Measurements from ENCODE around the gene MAP2K3.
"Not testable (repeated sequence)": the region's sequence is repeated elsewhere in the genome, so short reads cannot be mapped to it uniquely, and the experiment has no call there.

MAP2K3 gene

DNA sequence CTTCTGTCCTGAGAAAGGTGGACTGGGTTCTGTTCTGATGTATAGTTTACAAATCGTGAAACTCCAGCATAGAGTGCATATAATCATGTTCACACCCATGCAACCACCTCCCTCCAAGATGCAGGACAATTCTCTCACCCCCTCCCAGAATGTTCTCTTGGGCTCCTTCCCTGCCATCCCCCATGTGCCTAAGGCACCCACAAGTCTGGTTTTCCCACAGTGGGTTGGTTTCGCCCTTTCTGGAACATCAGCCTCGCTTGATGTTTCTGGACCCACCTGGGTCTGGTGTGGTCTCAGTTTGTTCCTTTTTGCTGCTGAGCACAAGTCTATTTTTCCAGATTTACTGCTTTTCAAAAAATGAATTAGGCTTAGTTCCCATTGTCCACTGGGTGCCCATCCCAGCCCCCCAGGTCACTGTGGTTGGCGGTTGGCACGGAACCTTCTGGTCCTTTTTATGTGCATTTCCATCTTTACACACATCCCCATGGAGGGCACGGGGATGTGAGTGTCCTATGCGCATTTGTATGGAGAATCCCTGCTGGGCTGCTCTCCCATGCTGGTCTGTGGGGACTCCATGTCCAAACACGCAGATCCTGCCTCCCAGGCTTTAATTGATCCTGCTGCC is 19.0 kb downstream of the MAP2K3 start:
- in situ Hi-C loops (cut with HindIII; ENCODE audit: low pct_ligation_motif_present, low pct_unique_long_range_greater_than_20kb, low sequenced_read_pairs) = no loop called here
- DNase-seq = no peak

DNA sequence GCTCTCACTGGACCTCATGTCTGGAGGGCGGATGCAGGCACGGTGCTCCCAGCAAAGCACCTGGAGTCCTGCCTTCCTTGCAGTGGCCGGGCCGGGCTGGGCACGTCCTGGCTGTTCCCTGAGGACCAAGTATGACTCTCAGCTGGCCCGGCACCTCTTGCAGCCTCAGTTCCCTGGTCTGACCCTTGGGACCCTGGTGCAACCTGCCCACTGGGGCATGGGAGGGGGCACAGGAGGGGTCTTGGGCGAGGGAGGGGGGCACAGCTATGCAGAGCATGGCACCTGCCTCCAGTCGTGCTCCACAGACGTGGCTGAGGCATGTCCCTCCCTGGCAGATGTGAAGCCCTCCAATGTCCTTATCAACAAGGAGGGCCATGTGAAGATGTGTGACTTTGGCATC is 19.6 kb downstream of the MAP2K3 start:
- in situ Hi-C loops (cut with HindIII; ENCODE audit: low pct_ligation_motif_present, low pct_unique_long_range_greater_than_20kb, low sequenced_read_pairs) = no loop called here
- DNase-seq = no peak

DNA sequence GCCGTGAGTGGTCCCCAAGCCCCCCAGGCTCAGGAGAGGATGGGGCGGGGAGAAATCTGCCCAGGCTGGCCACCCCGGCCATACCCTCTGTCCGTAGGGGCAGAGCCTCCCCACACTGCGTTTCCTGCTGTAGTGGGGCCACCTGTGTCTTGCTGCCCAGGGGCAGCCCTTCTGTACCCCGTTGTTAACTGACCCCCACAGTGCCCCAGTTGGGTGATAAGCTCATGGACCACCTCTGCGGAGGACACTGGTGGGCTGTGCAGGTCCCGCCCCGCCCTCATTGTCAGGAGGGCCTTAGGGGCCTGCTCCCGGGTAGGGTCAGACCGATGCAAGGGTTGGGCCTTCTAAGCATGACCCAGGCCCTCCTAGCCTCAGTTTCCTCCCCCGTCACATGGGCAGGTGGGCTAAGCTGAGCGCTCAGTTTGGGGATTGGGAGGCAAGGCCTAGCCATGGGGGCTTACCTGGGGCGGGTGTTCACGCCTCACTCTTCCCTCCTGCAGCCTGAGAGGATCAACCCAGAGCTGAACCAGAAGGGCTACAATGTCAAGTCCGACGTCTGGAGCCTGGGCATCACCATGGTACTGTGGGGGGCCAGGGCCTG is 20.1 kb downstream of the MAP2K3 start:
- in situ Hi-C loops (cut with HindIII; ENCODE audit: low pct_ligation_motif_present, low pct_unique_long_range_greater_than_20kb, low sequenced_read_pairs); DNase-seq: not testable (repeated sequence)

DNA sequence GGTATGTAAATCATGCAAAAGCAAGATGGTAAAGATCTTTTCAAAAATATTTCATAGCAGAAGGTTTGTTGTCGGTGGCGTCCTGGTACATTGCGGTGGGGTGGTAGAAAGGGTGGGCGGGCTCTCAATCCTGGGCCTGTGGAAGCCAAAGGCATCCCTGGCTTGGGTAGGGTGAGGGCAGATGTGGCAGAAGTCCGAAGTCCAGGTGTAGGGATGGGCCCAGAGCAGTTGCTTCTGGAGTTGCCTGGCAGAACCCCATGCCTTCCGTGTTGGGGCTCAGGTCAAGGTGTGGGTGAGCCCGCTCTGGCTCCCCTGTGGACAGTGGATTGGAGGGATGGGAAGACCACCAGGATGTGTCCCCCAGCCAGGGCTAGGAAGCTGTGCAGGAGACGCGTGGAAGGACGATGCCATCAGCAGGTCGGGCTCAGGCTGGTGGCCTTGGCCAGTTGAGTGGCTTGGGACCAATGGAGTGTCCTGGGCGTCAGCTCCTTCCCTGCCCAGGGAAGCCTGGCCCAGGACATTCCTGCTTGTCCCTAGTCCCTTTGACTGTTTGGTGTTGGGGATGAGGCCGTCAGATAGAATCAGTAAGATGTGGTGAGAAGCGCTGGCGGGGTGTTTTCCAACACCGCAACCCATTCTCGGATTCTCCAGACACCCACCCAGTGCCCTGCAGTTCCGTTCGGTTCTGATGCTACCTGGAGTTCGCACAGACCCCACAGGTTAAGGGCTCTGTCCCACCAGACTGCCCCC is 21.1 kb downstream of the MAP2K3 start:
- DNase-seq; in situ Hi-C loops (cut with HindIII; ENCODE audit: low pct_ligation_motif_present, low pct_unique_long_range_greater_than_20kb, low sequenced_read_pairs): not testable (repeated sequence)

DNA sequence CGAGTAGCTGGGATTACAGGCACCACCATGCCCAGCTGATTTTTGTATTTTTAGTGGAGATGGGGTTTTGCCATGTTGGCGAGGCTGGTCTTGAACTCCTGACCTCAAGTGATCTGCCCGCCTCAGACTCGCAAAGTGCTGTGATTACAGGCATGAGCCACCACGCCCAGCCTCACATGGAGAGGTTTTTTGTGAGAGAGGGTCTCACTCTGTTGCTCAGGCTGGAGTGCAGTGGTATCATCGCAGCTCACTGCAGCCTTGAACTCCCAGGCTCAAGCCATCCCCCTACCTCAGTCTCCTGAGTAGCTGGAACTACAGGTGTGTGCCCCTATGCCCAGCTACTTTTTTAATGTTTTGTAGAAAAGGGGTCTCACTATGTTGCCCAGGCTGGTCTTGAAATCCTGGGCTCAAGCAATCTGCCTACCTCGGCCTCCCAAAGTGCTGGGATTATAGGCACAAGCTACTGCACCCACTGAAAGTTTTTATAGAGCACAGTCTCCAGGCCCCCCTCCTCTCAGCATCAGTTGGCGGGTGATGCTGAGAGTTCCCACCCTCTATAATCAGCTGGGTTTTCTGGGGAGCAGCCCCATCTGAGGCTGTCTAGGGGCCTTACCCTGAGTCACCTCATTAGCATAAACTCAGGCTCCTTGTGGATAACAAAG is 22.2 kb downstream of the MAP2K3 start:
- in situ Hi-C loops (cut with HindIII; ENCODE audit: low pct_ligation_motif_present, low pct_unique_long_range_greater_than_20kb, low sequenced_read_pairs); DNase-seq: not testable (repeated sequence)

DNA sequence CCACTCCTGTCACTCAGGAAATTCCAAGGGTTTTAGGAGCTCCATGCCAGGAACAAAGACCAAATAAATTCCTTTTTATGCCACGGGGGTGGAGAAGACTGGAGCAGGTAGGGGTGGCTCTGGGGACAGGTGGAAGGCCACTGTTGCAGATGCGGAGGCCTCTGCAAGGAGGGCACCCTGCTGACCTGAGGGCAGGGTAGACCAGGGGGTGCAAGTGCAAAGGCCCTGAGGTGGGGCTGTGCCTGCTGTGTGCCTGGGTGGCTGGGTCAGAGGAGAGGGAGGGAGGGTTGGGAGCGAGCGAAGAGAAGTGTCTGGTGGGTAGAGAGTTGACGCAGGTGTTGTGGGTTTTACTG is 22.7 kb downstream of the MAP2K3 start:
- in situ Hi-C loops (cut with HindIII; ENCODE audit: low pct_ligation_motif_present, low pct_unique_long_range_greater_than_20kb, low sequenced_read_pairs); DNase-seq: not testable (repeated sequence)

DNA sequence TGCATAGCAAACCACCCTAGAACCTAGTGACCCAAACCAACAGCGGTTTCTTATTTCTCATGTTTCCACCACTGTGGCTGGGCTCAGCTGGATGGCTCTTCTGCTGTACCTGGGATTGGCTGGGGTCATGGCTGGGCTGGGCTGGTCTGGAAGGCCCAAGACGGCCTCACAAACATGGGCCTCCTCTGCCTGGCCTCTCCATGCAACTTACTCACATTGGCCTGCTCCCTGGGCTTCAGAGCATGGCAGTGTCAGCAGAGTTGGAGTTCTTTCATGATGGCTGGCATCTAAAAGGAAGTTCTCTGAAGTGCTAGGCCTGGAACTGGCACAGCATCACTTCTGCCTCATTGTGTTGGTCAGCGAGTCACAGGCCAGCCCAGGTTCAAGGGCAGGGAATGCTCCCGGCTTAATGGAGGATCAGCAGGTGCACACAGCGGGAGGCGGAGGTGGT is 24.4 kb downstream of the MAP2K3 start:
- in situ Hi-C loops (cut with HindIII; ENCODE audit: low pct_ligation_motif_present, low pct_unique_long_range_greater_than_20kb, low sequenced_read_pairs) = not testable (repeated sequence)

DNA sequence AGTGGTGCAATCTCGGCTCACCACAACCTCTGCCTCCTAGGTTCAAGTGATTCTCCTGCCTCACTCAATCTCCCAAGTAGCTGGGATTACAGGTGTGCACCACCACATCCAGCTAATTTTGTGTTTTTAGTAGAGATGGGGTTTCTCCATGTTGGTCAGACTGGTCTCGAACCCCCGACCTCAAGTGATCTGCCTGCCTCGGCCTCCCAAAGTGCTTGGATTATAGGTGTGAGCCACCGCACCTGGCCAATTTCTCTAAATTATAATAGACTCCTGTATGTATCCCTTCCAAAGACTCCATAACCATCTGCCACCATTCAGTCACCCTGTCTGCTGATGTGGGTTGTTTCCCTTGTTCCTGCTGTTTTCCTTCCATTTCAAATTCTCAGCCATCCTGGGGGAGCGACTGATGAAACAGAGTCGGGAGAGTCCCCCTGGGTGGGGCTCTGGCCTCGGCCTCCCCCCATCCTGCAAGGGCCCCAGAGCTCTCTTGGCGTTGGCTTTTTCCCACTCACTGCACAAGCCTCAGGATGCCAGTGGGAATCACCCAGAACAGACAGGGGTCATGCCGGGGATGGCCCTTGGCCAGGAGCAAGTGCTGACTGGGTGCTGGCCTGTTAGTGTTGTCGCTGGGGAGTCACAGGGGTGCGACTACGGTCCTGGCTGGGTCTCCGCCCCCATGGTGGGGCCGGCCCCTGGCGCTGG is 25.7 kb downstream of the MAP2K3 start:
- DNase-seq; in situ Hi-C loops (cut with HindIII; ENCODE audit: low pct_ligation_motif_present, low pct_unique_long_range_greater_than_20kb, low sequenced_read_pairs): not testable (repeated sequence)

More for the DNA sequence above, 24.4 kb downstream of the MAP2K3 start:
- DNase-seq = not testable (repeated sequence)

DNA sequence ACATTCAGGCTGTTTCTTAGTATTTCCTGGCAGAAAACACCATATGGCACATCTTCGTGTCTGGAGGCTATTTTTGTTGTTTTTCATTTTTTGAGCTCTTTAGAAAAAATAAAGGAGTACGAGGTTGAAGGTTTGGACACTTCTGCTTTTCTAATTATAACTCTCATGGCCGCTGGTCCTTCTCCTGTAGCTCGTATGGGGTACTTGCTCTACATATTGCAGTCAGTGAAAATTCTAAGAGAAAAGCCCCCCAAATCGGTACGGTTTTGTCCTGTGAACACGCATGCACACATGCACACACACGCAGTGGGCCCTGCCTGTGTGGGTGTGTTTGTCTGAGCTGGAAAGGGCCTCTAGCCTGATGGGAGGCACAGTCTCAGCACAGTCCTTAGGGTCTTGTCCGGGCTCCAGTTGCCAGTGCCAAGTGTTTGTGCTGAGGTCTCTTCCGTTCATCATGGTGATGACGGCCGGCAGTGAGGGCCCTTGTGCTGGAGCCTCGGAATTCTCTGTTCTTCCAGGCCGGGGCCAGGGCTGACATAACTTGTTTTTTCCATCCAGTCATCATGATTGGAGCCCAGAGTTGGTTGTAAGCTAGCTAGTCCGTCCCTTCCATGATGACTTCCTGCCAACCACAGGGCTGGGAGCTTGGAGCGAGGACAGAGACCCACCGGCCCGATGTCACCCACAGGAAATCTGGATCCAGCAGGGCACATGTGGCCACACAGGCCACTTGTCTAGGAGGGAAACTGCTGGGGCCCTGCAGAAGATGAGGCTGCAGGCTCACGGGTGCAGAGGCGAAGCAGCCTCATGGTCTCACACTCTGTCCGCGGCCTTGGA is 26.5 kb downstream of the MAP2K3 start:
- DNase-seq; in situ Hi-C loops (cut with HindIII; ENCODE audit: low pct_ligation_motif_present, low pct_unique_long_range_greater_than_20kb, low sequenced_read_pairs): not testable (repeated sequence)

DNA sequence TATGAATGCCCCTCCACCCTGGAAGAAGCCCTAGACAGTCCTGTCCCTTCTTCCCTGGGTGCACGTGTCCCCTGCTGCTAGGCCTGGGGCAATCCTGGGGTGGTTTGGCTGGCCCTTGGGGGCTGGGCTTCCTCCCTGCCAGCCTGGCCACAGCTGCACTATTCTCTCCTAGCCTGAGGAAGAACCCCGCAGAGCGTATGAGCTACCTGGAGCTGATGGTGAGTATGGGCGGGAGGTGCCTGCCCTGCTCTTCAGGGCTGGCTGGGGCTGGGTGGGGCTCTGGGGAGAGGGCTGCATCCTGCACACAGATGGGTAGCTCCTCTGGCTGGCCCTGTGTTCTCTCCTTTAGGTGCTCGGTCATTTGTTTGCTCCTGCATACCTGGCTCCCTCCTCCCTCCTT is 28.8 kb downstream of the MAP2K3 start:
- in situ Hi-C loops (cut with HindIII; ENCODE audit: low pct_ligation_motif_present, low pct_unique_long_range_greater_than_20kb, low sequenced_read_pairs) = no loop called here

DNA sequence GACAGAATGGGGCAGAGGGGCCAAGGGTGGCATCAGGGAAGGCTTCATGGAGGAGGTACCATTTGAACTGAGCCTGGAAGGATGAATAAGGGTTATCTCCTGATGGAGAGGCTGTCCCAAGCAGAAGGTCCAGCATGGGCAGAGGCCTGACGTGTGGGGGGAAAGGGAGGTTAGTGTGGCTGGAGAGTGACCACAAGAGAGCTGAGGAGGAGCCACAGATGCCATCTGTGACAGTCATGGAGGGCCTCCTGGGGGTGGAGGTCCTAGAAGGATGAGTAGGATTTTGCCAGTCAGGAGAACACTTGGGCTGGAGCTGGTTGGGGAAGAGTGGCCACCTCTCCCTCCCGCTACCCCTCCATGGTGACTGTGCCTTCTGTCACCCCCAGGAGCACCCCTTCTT is 29.2 kb downstream of the MAP2K3 start:
- in situ Hi-C loops (cut with HindIII; ENCODE audit: low pct_ligation_motif_present, low pct_unique_long_range_greater_than_20kb, low sequenced_read_pairs) = not testable (repeated sequence)

More for the DNA sequence above, 28.8 kb downstream of the MAP2K3 start:
- DNase-seq = no peak

DNA sequence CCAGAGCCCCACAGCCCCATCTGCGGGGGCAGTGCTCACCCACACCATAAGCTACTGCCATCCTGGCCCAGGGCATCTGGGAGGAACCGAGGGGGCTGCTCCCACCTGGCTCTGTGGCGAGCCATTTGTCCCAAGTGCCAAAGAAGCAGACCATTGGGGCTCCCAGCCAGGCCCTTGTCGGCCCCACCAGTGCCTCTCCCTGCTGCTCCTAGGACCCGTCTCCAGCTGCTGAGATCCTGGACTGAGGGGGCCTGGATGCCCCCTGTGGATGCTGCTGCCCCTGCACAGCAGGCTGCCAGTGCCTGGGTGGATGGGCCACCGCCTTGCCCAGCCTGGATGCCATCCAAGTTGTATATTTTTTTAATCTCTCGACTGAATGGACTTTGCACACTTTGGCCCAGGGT is 29.8 kb downstream of the MAP2K3 start:
- DNase-seq; in situ Hi-C loops (cut with HindIII; ENCODE audit: low pct_ligation_motif_present, low pct_unique_long_range_greater_than_20kb, low sequenced_read_pairs): not testable (repeated sequence)

More for the DNA sequence above, 29.2 kb downstream of the MAP2K3 start:
- not testable (repeated sequence) for DNase-seq

DNA sequence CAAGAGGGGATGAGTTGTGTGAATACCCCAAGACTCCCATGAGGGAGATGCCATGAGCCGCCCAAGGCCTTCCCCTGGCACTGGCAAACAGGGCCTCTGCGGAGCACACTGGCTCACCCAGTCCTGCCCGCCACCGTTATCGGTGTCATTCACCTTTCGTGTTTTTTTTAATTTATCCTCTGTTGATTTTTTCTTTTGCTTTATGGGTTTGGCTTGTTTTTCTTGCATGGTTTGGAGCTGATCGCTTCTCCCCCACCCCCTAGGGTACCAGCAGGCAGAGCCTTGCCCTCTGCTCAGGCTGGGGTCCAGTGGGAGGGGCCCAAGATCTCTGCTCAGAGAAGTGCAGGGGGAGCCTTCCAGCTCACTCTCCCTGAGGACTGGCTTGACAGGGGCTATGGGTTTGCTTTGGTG is 30.2 kb downstream of the MAP2K3 start:
- in situ Hi-C loops (cut with HindIII; ENCODE audit: low pct_ligation_motif_present, low pct_unique_long_range_greater_than_20kb, low sequenced_read_pairs); DNase-seq: not testable (repeated sequence)

DNA sequence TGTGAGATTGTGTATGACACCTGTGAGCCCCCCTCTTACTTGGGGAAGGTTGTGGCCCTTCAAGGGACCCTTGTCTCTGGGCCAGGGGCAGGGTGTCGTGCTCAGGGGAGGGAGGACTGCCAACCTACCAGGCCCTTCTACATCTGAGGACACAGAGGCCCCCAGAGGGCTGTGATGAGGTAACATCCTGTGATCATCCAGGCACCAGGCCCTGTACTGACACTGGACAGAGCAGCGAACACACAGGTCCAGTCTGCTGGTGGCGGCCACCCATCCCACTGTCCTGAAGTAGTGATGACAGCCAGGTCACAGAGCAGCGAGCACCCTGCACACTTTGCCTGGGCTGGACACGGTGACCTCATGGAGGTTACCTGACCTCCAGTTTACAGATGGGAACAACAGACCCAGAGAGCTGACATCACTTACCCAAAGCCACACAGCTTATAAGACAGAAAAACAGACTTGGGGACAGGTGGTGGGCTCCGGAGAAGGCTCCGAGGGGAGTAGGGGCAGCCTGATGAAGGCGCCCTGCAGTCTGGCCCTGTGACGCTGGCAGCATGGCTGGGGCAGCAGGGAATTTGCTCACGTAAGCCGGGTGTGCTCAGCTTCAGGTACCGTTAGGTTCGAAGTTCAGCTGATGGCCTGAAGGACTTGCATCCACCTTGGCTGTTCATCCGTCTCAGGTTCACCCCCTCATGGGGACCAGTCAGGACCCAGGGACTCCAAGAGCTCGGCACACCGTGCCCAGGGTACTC is 30.9 kb downstream of the MAP2K3 start:
- DNase-seq; in situ Hi-C loops (cut with HindIII; ENCODE audit: low pct_ligation_motif_present, low pct_unique_long_range_greater_than_20kb, low sequenced_read_pairs): not testable (repeated sequence)

DNA sequence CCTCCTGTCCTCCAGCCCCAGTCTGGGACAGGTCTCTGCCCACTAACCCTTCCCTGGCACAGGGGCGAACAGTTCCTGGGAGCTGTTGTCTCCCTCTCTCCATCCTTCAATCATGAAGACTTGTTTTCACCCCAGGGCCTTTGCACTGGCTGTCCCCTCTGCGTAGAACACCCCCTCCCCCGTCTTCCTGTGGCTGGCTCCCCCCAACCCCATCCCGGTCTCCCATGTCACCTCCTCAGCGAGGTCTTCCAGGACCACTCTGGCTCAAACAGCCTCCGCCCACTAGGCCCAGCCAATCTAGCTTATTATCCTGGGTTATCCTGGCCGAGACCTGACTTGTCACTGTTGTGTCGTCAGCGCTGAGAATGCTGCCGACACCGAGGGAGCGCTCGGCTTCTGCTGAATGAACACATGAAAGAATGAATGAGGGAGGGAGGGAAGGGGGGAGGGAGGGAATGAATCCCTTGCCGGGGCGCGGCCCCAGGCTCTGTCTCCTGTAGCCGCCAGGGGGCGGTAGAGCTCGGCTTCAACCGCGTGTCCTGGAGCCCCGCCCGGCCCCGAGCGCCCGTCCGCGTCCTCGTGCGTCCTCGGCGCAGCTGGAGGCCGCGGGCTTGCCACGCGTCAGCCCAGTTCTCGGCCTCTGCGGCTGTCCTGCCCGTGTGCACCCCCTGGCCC is 31.8 kb downstream of the MAP2K3 start:
- in situ Hi-C loops (cut with HindIII; ENCODE audit: low pct_ligation_motif_present, low pct_unique_long_range_greater_than_20kb, low sequenced_read_pairs) = not testable (repeated sequence)

DNA sequence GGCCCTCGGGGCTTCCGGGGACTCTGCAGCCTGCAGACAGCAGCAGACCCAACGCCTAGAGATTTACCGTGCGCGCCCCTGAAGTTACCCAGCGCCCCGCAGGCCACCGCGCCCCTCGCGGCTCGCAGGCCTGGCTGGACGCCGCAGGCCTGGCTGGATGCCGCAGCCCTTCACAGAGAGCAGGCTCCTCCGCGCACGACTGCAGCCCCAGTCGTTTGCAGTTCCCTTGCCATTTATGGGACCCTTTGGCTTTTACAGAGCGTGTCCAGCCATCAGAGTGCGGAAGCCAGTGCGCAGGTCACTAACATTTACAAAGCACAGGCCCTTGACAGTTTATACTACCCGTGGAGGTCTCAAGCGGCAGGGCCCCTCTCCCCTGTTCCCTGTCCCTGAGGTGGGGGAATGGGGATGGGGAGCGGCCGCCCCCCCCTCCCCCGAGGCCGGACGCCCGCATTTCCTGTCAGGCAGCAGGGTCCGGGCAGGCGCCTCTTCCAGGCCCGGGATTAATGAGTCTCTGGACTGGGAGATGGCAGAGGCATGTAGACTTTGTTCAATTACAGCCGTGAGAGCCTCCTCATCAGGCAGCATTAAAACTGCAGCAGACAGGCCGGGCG is 32.5 kb downstream of the MAP2K3 start:
- DNase-seq; in situ Hi-C loops (cut with HindIII; ENCODE audit: low pct_ligation_motif_present, low pct_unique_long_range_greater_than_20kb, low sequenced_read_pairs): not testable (repeated sequence)

More for the DNA sequence above, 31.8 kb downstream of the MAP2K3 start:
- DNase-seq = not testable (repeated sequence)
